Fibroblast of lung (primary cell): Measurements from ENCODE around the gene HTR3E. TPM values are rescaled to one million over a fixed set of nuclear protein-coding genes. Genes with fewer than 3 reads are reported as not detected.

Experiments used
- DNase-seq, 2 donors: peaks; one replicate each; pipeline versions ENCODE4 v3.0.0 to v3.0.0-alpha.2; 2010; ENCODE audit warnings: low read depth in 2 of 2
- H2AFZ ChIP-seq: 2 replicates; pipeline ENCODE4 v1.5.1; 2012; ENCODE audit warnings: low read length, control low read depth, inconsistent platforms
- H3K27ac ChIP-seq: 2 replicates; pipeline ENCODE4 v1.5.1; 2011; ENCODE audit warnings: low read length, control low read depth; ENCODE audit not compliant: insufficient read depth
- H3K27me3 ChIP-seq: 2 replicates; pipeline ENCODE4 v1.5.1; 2011; ENCODE audit warnings: mild to moderate bottlenecking, low read length; ENCODE audit not compliant: control insufficient read depth, insufficient read depth
- H3K36me3 ChIP-seq: 2 replicates; pipeline ENCODE4 v1.5.1; 2011; ENCODE audit warnings: low read length; ENCODE audit not compliant: control insufficient read depth, insufficient read depth
- H3K4me1 ChIP-seq: 2 replicates; pipeline ENCODE4 v1.5.1; 2011; ENCODE audit warnings: low read length; ENCODE audit not compliant: control insufficient read depth, insufficient read depth; ENCODE audit errors: extremely low read depth
- H3K4me2 ChIP-seq: 2 replicates; pipeline ENCODE4 v1.5.1; 2011; ENCODE audit warnings: low read length, control low read depth; ENCODE audit not compliant: insufficient read depth; ENCODE audit errors: extremely low read depth
- H3K4me3 ChIP-seq, 4 experiments: fragments of 200-600 bp in 1 of 4; sonication (generic) in 1 of 4; replicated peaks in 1 of 4; 2 replicates each; pipeline ENCODE4 v1.5.1; 2011 to 2016; ENCODE audit warnings: low read length in 4 of 4, low read depth in 3 of 4, mild to moderate bottlenecking in 3 of 4, control low read depth in 2 of 4, inconsistent platforms in 1 of 4, mixed read lengths in 1 of 4; ENCODE audit not compliant: insufficient read depth in 1 of 4; ENCODE audit errors: control extremely low read depth in 1 of 4
- H3K79me2 ChIP-seq: 2 replicates; pipeline ENCODE4 v1.5.1; 2012; ENCODE audit warnings: mild to moderate bottlenecking, low read length, inconsistent platforms; ENCODE audit not compliant: control insufficient read depth, insufficient read depth
- H3K9ac ChIP-seq: 2 replicates; pipeline ENCODE4 v1.5.1; 2011; ENCODE audit warnings: mild to moderate bottlenecking, low read length, control low read depth; ENCODE audit not compliant: insufficient read depth
- H3K9me3 ChIP-seq: 2 replicates; pipeline ENCODE4 v1.5.1; 2012; ENCODE audit warnings: low read depth, low read length; ENCODE audit not compliant: control insufficient read depth, insufficient read depth
- H4K20me1 ChIP-seq: 2 replicates; pipeline ENCODE4 v1.5.1; 2011; ENCODE audit warnings: low read length; ENCODE audit not compliant: control insufficient read depth, insufficient read depth; ENCODE audit errors: extremely low read depth
- EZH2 ChIP-seq: IDR thresholded peaks from 2 replicates; pipeline ENCODE4 v1.5.1; 2012; ENCODE audit warnings: low read length, control low read depth, mild to moderate bottlenecking; ENCODE audit errors: missing control alignments
- polyA plus RNA-seq, 2 donors: library from polyadenylated mRNA; depleted of rRNA in 1 of 2; stranded (reverse) in 1 of 2; unstranded in 1 of 2; fragments of >200 nt; gene quantifications; 2 replicates each; pipeline ENCODE4 v1.2.1, GENCODE V29; 2011 to 2012; ENCODE audit warnings: missing spikeins in 1 of 2
- total RNA-seq: library from RNA; depleted of rRNA; stranded (reverse); fragments of >200 nt; gene quantifications from 2 replicates; pipeline ENCODE4 v1.2.1, GENCODE V29; 2014
- TF ChIP-seq, protein P1 (sequence below), 2 donors: IDR thresholded peaks in 1 of 2; conservative IDR thresholded peaks in 1 of 2; 1 replicate in 1 of 2; 2 replicates in 1 of 2; pipeline ENCODE4 v1.5.1; 2011 to 2012; ENCODE audit warnings: low read length in 2 of 2, control low read depth in 1 of 2, inconsistent platforms in 1 of 2, low read depth in 1 of 2, mild to moderate bottlenecking in 1 of 2

The HTR3E gene
- total and polyA plus RNA-seq, 2 donors (not counting 1 experiment from before 2014, with no cell fraction given): not detected

DNA sequence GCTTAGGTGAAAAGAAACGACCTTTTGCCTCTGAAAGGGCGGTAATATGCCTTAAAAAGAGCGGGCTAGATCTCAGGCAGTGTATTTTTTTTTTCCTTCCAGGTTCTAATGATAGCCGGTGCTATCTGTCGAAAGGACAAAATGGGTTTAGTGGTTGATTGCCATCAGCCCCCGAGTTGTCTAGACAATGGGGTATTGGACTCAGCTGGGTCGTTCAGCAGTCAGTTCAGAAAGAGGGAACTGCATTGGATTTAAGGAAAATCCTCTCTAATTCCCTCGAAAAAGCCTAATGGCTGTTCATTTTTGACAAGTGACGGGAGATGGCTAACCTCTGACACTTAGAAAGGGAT is 39.0 kb downstream of the HTR3E start:
- TF ChIP-seq, protein P1, sequence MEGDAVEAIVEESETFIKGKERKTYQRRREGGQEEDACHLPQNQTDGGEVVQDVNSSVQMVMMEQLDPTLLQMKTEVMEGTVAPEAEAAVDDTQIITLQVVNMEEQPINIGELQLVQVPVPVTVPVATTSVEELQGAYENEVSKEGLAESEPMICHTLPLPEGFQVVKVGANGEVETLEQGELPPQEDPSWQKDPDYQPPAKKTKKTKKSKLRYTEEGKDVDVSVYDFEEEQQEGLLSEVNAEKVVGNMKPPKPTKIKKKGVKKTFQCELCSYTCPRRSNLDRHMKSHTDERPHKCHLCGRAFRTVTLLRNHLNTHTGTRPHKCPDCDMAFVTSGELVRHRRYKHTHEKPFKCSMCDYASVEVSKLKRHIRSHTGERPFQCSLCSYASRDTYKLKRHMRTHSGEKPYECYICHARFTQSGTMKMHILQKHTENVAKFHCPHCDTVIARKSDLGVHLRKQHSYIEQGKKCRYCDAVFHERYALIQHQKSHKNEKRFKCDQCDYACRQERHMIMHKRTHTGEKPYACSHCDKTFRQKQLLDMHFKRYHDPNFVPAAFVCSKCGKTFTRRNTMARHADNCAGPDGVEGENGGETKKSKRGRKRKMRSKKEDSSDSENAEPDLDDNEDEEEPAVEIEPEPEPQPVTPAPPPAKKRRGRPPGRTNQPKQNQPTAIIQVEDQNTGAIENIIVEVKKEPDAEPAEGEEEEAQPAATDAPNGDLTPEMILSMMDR (conservative IDR thresholded peaks at IDR 0.05 in 1 of 2, IDR thresholded peaks at IDR 0.05 in 1 of 2; ENCODE audit: low read depth in 1 of 2, low read length in 2 of 2): no peak
- no peak for TF ChIP-seq EZH2
- H3K27ac ChIP-seq: peak overlapping the region; percentile 47
- no peak for DNase-seq

DNA sequence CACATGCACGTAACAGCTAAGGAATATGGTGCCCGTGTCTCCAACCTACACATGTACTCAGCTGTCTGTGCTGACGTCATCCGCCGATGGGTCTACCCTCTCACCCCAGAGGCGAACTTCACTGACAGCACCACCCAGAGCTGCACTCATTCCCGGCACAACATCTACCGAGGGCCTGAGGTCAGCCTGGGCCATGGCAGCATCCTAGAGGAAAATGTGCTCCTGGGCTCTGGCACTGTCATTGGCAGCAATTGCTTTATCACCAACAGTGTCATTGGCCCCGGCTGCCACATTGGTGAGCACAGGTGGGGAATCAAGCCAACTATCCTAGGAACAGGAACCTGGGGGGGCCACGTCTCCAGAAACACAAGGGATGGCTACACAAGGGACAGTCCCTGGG is 43.6 kb downstream of the HTR3E start:
- Histone ChIP-seq H4K20me1 (no peaks in the 10 kb centered on the region), H3K9me3 (no peaks in the 10 kb centered on the region), H3K27me3 (no peaks in the 10 kb centered on the region), H3K9ac (no peak overlapping the region), H3K4me2 (no peak overlapping the region), H3K36me3 (peaks cover 19% of the 10 kb centered on the region), H3K27ac (no peak overlapping the region), H3K4me1 (peaks cover 4% of the 10 kb centered on the region), H3K79me2 (peaks cover 30% of the 10 kb centered on the region), H3K4me3 (no peak overlapping the region), H2AFZ (no peak overlapping the region)
- no peak for DNase-seq
- TF ChIP-seq EZH2: no peak
- TF ChIP-seq, protein P1 (conservative IDR thresholded peaks at IDR 0.05 in 1 of 2, IDR thresholded peaks at IDR 0.05 in 1 of 2; ENCODE audit: low read depth in 1 of 2, low read length in 2 of 2): no peak

More for the DNA sequence above, 39.0 kb downstream of the HTR3E start:
- H4K20me1 ChIP-seq: no peaks in the 10 kb centered on the region
- no peaks in the 10 kb centered on the region for H3K9me3 ChIP-seq
- peak overlapping the region; percentile 29 to 94 (median 75) for H3K4me3 ChIP-seq
- peaks cover 5% of the 10 kb centered on the region for H3K36me3 ChIP-seq
- H3K9ac ChIP-seq: peak overlapping the region; percentile 78
- peaks cover 4% of the 10 kb centered on the region for H3K4me1 ChIP-seq
- no peak overlapping the region for H2AFZ ChIP-seq
- H3K27me3 ChIP-seq: no peaks in the 10 kb centered on the region
- peaks cover 34% of the 10 kb centered on the region for H3K79me2 ChIP-seq
- H3K4me2 ChIP-seq: peak overlapping the region; percentile 95

DNA sequence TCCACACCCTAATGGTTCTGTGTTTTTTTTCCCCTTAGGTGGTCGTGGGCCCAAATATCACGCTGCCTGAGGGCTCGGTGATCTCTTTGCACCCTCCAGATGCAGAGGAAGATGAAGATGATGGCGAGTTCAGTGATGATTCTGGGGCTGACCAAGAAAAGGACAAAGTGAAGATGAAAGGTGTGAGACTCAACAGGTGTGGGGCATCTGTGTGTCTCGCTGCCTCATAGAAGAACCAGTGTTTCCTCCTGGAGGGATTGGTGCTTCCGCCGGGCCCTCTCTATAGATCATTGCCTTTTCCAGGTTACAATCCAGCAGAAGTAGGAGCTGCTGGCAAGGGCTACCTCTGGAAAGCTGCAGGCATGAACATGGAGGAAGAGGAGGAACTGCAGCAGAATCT is 45.3 kb downstream of the HTR3E start:
- Histone ChIP-seq H3K9ac (no peak overlapping the region), H4K20me1 (no peaks in the 10 kb centered on the region), H3K4me1 (no peaks in the 10 kb centered on the region), H3K36me3 (peaks cover 21% of the 10 kb centered on the region), H3K9me3 (no peaks in the 10 kb centered on the region), H3K4me3 (no peak overlapping the region), H3K4me2 (no peak overlapping the region), H3K27ac (no peak overlapping the region), H3K79me2 (peaks cover 12% of the 10 kb centered on the region), H3K27me3 (no peaks in the 10 kb centered on the region), H2AFZ (no peak overlapping the region)
- no peak for DNase-seq
- TF ChIP-seq EZH2: no peak
- TF ChIP-seq, protein P1 (conservative IDR thresholded peaks at IDR 0.05 in 1 of 2, IDR thresholded peaks at IDR 0.05 in 1 of 2; ENCODE audit: low read depth in 1 of 2, low read length in 2 of 2): no peak
